ENCODE data around the gene DENND6A.

DNA sequence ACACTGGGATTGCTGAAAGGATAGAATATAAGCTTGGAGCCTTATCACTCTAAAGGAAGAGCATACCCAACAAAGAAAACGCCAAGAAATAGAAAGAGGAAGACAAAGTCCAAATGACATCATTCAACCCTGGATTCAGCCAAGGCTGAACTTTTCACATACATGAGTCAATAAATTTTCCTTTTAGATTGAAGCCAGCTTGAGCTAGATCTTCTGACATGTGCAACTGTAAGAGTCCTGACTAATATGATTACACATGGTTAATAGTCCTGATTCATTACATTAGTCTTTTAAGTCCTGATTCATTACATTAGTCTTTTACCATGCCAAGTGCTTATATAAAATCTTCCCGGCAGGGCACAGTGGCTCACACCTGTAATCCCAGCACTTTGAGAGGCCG, 13.6 kb upstream of the DENND6A start:
- TF ChIP-seq ZNF580 (CRISPR knock-in tag; IDR thresholded peaks at IDR 0.05; ENCODE audit: borderline replicate concordance, low read depth) = no peak
- no peak for TF ChIP-seq ZNF12 (CRISPR knock-in tag; IDR thresholded peaks at IDR 0.05)
